Stimulated activated naive B cell treated with anti-CD40 and anti-IgM and Interleukin-4, amounts not matched to agents 10 μg/mL and 1 μg/mL and 100 μg/mL, for 72 hours (primary cell): ENCODE data around the gene GH2.
"Not testable (repeated sequence)": the region's sequence is repeated elsewhere in the genome, so short reads cannot be mapped to it uniquely, and the experiment has no call there.

ENCODE experiments used
- ATAC-seq, 2 donors: fragments of 150-1000 bp; cut with Tn5 transposase; replicated peaks; 2 replicates each; pipeline ENCODE4 v1.10.0; 2021; ENCODE audit warnings: moderate library complexity in 1 of 2
- DNase-seq: peaks from one replicate; pipeline ENCODE4 v3.0.0; 2021
- H3K27ac Mint-ChIP-seq: one replicate; pipeline ENCODE4 v1.8.0; 2022; ENCODE audit warnings: mild to moderate bottlenecking, mixed read lengths
- H3K27me3 Mint-ChIP-seq, 2 donors: one replicate each; pipeline ENCODE4 v1.8.0; 2022; ENCODE audit warnings: mixed read lengths in 2 of 2
- H3K36me3 Mint-ChIP-seq, 2 donors: one replicate each; pipeline ENCODE4 v1.8.0; 2022; ENCODE audit warnings: mixed read lengths in 2 of 2, mild to moderate bottlenecking in 1 of 2
- H3K4me1 Mint-ChIP-seq, 2 donors: one replicate each; pipeline ENCODE4 v1.8.0; 2022; ENCODE audit warnings: mixed read lengths in 2 of 2, mild to moderate bottlenecking in 1 of 2
- H3K4me3 Mint-ChIP-seq, 2 donors: one replicate each; pipeline ENCODE4 v1.8.0; 2022; ENCODE audit warnings: mild to moderate bottlenecking in 2 of 2, mixed read lengths in 2 of 2, moderate library complexity in 1 of 2
- H3K9me3 Mint-ChIP-seq, 2 donors: one replicate each; pipeline ENCODE4 v1.8.0; 2022; ENCODE audit warnings: mixed read lengths in 2 of 2, mild to moderate bottlenecking in 1 of 2

The GH2 gene

DNA sequence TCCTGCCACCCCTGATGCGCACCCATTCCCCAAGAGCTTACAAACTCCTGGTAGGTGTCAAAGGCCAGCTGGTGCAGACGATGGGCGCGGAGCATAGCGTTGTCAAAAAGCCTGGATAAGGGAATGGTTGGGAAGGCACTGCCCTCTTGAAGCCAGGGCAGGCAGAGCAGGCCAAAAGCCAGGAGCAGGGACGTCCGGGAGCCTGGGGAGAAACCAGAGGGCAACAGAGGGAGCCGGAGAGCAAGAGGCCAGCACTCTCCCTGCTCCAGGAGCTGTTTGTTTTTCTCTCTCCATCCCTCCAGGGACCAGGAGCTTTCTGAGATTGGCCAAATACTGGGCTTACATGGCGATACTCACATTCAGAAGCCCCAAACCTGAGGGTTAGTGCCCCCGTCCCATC, 36.6 kb upstream of the GH2 start:
- Mint-ChIP-seq H3K27me3 (no peaks in the 10 kb centered on the region), H3K4me1 (peaks cover 58 to 76% of the 10 kb centered on the region in 2 donors), H3K36me3 (no peaks in the 10 kb centered on the region), H3K27ac (no peak overlapping the region), H3K9me3 (no peaks in the 10 kb centered on the region), H3K4me3 (no peak overlapping the region)
- DNase-seq (no peak), ATAC-seq (no peak)

DNA sequence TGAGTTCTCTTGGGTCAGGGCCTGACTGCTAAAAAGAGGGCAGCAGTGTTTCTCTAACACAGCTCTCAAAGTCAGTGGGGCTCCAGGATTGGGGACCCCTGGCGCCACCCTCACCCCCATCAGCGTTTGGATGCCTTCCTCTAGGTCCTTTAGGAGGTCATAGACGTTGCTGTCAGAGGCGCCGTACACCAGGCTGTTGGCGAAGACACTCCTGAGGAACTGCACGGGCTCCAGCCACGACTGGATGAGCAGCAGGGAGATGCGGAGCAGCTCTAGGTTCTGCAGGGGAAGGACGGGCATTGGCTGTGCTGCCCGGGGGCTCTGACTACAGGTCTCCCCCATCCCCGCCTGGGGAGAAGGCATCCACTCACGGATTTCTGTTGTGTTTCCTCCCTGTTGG, 35.9 kb upstream of the GH2 start:
- Mint-ChIP-seq H3K27ac (no peak overlapping the region), H3K9me3 (no peaks in the 10 kb centered on the region), H3K27me3 (no peaks in the 10 kb centered on the region), H3K36me3 (no peaks in the 10 kb centered on the region), H3K4me1 (peaks cover 60 to 76% of the 10 kb centered on the region in 2 donors), H3K4me3 (no peak overlapping the region)
- ATAC-seq (no peak), DNase-seq (no peak)

DNA sequence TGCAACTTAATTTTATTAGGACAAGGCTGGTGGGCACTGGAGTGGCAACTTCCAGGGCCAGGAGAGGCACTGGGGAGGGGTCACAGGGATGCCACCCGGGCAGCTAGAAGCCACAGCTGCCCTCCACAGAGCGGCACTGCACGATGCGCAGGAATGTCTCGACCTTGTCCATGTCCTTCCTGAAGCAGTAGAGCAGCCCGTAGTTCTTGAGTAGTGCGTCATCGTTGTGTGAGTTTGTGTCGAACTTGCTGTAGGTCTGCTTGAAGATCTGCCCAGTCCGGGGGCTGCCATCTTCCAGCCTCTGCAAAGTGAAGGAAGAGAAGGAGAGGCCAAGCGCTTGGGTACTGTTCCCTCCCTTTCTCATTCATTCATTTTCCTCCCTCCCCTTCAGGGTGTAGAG, 35.5 kb upstream of the GH2 start:
- peaks cover 57 to 76% of the 10 kb centered on the region in 2 donors for H3K4me1 Mint-ChIP-seq
- H3K36me3 Mint-ChIP-seq, DNase-seq, H3K27me3 Mint-ChIP-seq, H3K4me3 Mint-ChIP-seq, H3K27ac Mint-ChIP-seq, H3K9me3 Mint-ChIP-seq, ATAC-seq: not testable (repeated sequence)

DNA sequence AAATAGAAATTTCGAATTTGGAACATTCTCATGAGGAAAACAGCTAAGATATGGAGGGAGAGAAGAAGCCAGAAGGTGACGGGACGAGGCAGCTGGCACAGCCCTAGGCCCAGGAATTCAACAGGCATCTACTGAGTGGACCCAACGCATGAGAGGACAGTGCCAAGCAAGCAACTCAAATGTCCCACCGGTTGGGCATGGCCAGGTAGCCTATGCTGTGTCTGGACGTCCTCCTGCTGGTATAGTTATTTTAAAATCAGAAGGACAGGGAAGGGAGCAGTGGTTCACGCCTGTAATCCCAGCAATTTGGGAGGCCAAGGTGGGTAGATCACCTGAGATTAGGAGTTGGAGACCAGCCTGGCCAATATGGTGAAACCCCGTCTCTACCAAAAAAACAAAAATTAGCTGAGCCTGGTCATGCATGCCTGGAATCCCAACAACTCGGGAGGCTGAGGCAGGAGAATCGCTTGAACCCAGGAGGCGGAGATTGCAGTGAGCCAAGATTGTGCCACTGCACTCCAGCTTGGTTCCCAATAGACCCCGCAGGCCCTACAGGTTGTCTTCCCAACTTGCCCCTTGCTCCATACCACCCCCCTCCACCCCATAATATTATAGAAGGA, 34.9 kb upstream of the GH2 start:
- ATAC-seq (no peak), DNase-seq (no peak)
- H3K4me1 Mint-ChIP-seq, result peaks cover 57 to 78% of the 10 kb centered on the region in 2 donors
- no peaks in the 10 kb centered on the region for H3K27me3 Mint-ChIP-seq
- no peak overlapping the region for H3K4me3 Mint-ChIP-seq
- no peaks in the 10 kb centered on the region for H3K36me3 Mint-ChIP-seq
- H3K9me3 Mint-ChIP-seq, result no peaks in the 10 kb centered on the region
- H3K27ac Mint-ChIP-seq, result no peak overlapping the region

DNA sequence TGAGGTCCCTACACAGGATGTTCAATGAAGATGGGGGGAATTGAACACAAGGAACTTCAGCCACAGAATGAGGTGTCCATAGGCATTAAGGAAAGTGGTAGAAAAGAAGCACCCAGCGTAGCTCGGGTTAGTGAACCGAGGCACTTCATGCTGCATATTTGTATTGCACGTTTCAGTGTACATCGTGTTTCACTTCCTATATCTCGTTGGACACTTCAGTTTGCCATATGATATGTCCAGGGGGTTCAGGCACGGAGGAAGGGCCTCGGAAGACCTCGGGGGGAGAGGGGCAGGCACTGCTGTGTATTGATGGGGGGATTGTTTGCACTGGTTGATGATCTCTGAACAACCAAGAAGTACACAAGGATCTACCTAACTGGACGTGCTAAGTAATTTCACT, 34.0 kb upstream of the GH2 start:
- not testable (repeated sequence) for H3K9me3 Mint-ChIP-seq, DNase-seq, H3K27me3 Mint-ChIP-seq, H3K36me3 Mint-ChIP-seq
- H3K4me1 Mint-ChIP-seq, result peaks cover 57 to 76% of the 10 kb centered on the region in 2 donors
- peak; percentile 66 to 74 for ATAC-seq
- peak overlapping the region; percentile 39 for H3K27ac Mint-ChIP-seq
- peak overlapping the region; percentile 58 to 67 for H3K4me3 Mint-ChIP-seq

DNA sequence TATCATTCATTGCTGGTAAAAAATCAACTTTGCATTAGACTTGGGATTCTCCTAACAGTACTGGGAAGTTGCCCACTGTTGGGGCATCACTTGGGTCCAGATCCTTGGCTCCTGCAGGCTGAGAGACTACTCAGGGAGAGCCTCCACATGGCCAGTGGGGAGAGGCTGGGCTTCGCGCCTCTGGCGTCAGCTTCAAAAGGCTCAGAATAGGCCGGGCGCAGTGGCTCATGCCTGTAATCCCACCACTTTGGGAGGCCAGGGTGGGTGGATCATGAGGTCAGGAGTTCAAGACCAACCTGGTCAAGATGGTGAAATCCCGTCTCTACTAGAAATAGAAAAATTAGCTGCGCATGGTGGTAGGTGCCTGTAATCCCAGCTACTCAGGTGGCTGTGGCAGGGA, 32.7 kb upstream of the GH2 start:
- no peaks in the 10 kb centered on the region for H3K9me3 Mint-ChIP-seq
- ATAC-seq, result no peak
- H3K36me3 Mint-ChIP-seq, result no peaks in the 10 kb centered on the region
- H3K4me1 Mint-ChIP-seq, result peaks cover 47 to 64% of the 10 kb centered on the region in 2 donors
- DNase-seq, result no peak
- H3K27ac Mint-ChIP-seq, result peak overlapping the region; percentile 59
- no peak overlapping the region for H3K4me3 Mint-ChIP-seq
- H3K27me3 Mint-ChIP-seq, result no peaks in the 10 kb centered on the region

DNA sequence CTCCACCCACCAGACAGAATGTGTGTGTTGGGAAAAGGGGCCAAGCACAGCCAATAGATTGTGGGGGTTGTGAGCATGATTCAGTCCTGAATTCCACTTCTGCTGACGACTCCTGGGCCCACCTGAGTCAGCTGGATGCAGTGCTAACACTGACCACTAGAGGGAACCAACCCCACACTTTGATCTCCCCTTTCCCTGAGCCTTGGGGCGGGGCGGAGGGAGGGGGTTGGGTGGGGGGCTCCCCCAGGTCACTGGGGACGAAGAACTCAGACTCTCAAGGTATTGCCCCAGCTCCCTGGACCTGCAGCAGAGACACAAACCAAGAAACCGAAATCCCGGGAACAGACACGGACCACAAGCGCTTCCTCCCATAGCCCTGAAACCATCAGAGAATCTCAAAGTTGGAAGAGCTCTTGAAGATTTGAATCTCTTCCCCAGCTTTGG, 29.9 kb upstream of the GH2 start:
- Mint-ChIP-seq H3K27me3 (no peaks in the 10 kb centered on the region), H3K9me3 (no peaks in the 10 kb centered on the region), H3K27ac (no peak overlapping the region), H3K36me3 (no peaks in the 10 kb centered on the region), H3K4me3 (no peak overlapping the region), H3K4me1 (peaks cover 36 to 53% of the 10 kb centered on the region in 2 donors)
- DNase-seq, result no peak
- peak; percentile 42 to 48 for ATAC-seq

DNA sequence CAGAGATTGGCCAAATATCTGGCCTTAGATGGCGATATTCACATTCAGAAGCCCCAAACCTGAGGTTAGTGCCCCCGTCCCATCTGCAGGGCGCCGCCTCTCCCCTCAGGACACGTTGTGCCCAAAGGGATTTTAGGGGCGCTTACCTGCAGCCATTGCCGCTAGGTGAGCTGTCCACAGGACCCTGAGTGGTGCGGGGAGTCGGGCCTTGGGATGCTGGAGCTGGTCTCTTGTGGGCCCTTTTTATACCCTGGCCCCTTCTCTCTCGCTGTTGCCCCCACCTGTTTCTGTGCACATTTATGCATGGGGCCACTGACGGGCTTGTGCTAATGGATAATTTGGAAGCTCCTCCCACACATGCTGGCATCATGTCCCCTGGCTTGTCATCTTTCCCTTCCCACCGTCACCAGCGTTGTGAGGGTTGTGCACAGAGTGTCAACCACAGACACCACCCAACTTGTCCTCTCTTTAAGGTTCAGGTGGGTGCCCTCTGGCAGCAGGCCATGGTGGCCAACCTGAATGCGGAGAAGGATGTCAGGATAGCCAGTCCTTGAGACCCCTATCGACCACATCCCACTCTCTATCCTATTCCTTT, 29.4 kb upstream of the GH2 start, which contains the start of gene CSHL1:
TSS of gene CSHL1 (minus strand) at position 218 of the 595 bp plus-strand sequence. CDS start at position 156, 62 bp downstream.
- H3K27me3 Mint-ChIP-seq, result no peaks in the 10 kb centered on the region
- no peak within 1 kb of the TSS for H3K27ac Mint-ChIP-seq
- ATAC-seq, result no peak
- peaks cover 31 to 47% of the 10 kb centered on the region in 2 donors for H3K4me1 Mint-ChIP-seq
- DNase-seq, result no peak
- no peaks in the 10 kb centered on the region for H3K36me3 Mint-ChIP-seq
- H3K4me3 Mint-ChIP-seq, result no peak within 1 kb of the TSS
- H3K9me3 Mint-ChIP-seq, result no peaks in the 10 kb centered on the region

DNA sequence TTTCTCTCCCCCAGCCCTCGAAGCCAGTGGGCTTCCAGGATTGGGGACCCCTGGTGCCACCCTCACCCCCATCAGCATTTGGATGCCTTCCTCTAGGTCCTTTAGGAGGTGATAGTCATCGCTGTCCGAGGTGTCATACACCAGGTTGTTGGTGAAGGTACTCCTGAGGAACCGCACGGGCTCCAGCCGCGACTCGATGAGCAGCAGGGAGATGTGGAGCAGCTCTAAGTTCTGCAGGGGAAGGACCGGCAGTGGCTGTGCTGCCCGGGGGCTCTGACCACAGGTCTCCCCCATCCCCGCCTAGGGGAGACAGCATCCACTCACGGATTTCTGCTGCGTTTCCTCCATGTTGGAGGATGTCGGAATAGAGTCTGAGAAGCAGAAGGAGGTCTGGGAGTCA, 28.4 kb upstream of the GH2 start:
- no peak for ATAC-seq
- Mint-ChIP-seq H3K4me1 (peaks cover 23 to 37% of the 10 kb centered on the region in 2 donors), H3K9me3 (no peaks in the 10 kb centered on the region), H3K4me3 (no peak overlapping the region), H3K36me3 (no peaks in the 10 kb centered on the region), H3K27ac (no peak overlapping the region), H3K27me3 (no peaks in the 10 kb centered on the region)
- no peak for DNase-seq

DNA sequence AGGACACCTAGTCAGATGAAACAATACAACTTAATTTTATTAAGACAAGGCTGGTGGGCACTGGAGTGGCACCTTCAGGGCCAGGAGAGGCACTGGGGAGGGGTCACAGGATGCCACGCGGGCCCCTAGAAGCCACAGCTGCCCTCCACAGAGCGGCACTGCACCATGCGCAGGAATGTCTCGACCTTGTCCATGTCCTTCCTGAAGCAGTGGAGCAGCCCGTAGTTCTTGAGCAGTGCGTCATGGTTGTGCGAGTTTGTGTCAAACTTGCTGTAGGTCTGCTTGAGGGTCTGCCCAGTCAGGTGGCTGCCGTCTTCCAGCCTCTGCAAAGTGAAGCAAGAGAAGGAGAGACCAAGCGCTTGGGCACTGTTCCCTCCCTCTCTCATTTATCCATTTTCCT, 27.8 kb upstream of the GH2 start:
- H3K9me3 Mint-ChIP-seq, ATAC-seq, H3K4me3 Mint-ChIP-seq, H3K27ac Mint-ChIP-seq, DNase-seq, H3K27me3 Mint-ChIP-seq, H3K36me3 Mint-ChIP-seq: not testable (repeated sequence)
- peaks cover 20 to 34% of the 10 kb centered on the region in 2 donors for H3K4me1 Mint-ChIP-seq

DNA sequence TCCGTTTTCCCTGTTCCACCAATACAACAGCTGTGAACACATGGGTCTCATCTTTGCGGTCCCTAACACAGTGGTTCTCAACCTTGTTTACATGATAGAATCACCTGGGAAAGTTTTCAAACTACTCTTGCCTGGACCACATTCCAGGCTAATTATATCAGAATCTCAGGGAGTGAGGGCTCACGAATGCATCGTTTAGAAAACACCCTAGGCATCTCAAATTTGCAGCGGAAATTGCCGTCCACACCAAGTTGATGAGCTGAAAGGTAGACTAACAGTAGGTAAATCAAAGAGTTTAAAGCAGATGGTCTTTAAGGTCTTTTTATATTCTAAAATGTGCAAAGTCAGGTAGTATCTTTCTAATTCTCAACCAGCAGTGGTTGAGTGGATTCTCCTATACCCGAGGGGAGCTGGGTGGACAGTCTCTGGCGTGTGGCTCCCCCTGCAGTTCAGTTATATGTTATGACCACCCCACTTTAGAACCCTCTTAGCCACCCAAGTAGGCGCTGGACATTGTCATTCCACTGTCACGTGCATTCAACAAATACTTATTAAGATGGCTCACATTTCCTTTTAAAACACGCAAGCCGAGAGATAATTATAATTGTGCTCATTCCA, 25.5 kb upstream of the GH2 start:
- H3K27ac Mint-ChIP-seq, H3K9me3 Mint-ChIP-seq, H3K27me3 Mint-ChIP-seq, H3K4me3 Mint-ChIP-seq, DNase-seq, H3K36me3 Mint-ChIP-seq: not testable (repeated sequence)
- H3K4me1 Mint-ChIP-seq, result peaks cover 11 to 16% of the 10 kb centered on the region in 2 donors
- ATAC-seq, result peak in 1 of 2 donors; percentile 57

DNA sequence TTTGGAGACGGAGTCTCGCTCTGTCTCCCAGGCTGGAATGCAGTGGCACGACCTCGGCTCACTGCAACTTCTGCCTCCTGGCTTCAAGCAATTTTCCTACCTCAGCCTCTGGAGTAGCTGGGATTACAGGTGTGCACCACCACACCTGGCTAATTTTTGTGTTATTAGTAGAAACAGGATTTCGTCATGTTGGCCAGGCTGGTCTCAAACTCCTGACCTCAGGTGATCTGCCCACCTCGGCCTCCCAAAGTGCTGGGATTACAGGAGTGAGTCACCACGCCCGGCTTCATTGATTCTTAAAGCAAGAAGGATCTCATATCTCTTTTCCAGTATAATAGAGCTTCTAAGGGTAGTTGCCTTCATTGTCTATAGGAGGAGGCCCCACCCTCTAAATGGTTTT, 23.1 kb upstream of the GH2 start:
- H3K4me1 Mint-ChIP-seq, H3K27ac Mint-ChIP-seq, H3K4me3 Mint-ChIP-seq, H3K9me3 Mint-ChIP-seq, DNase-seq, H3K36me3 Mint-ChIP-seq, ATAC-seq, H3K27me3 Mint-ChIP-seq: not testable (repeated sequence)

DNA sequence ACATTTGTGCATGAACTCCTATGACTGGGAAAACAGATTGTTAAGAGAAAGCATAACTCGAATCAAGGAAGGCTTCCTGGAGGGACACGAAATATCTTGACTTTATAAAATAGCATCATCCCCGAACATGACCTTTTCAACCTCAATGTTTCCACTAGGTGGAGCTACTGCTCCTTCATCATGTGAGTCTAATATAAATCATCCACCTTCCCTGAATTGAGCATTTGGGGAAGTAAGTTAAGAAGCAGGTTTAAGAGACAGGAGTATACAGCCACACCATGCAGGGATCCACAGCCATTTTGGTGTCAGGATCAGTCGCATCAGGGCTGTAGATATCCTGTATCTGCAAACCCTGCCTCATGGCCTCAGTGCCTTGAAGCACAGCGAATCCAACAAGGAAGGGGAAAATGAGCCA, 22.1 kb upstream of the GH2 start:
- H3K4me3 Mint-ChIP-seq, DNase-seq, H3K36me3 Mint-ChIP-seq, H3K27me3 Mint-ChIP-seq, H3K9me3 Mint-ChIP-seq: not testable (repeated sequence)
- Mint-ChIP-seq H3K27ac (peak overlapping the region; percentile 51), H3K4me1 (peaks cover 4 to 12% of the 10 kb centered on the region in 2 donors)
- ATAC-seq, result peak; percentile 88 to 92

DNA sequence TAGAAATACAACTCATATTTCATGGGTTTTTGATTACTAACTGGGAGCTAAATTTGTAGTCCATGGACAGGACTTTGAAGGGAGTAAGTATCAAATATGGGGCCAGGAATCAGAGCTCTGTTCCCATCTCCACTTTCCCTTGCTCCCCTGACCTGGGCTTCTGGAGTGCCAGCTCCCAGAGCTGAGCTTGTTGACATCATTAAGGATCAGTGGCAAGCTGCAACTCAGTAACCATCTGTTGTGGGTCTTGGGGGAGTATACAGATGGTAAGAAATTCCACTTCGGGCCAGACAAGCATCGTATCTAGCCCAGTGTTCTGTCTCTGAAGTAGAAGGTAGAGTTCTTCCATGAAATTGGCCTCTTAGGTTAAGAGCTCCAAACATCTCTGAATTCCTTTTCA, 20.2 kb upstream of the GH2 start:
- H3K36me3 Mint-ChIP-seq, DNase-seq, H3K4me3 Mint-ChIP-seq, H3K9me3 Mint-ChIP-seq, ATAC-seq, H3K27ac Mint-ChIP-seq: not testable (repeated sequence)
- peaks cover 8 to 17% of the 10 kb centered on the region in 2 donors for H3K4me1 Mint-ChIP-seq
- H3K27me3 Mint-ChIP-seq, result peaks cover 0 to 13% of the 10 kb centered on the region in 2 donors
